Hepatocyte (in vitro differentiated cells): Measurements from ENCODE around the gene DHRS3. TPM values are rescaled to one million over a fixed set of nuclear protein-coding genes. Genes with fewer than 3 reads are reported as not detected.
A peak's percentile ranks its signal among the peaks of the same experiment; 100 is the strongest.

Source experiments
- DNase-seq: peaks from one replicate; pipeline ENCODE4 v3.0.0-alpha.2; 2016; ENCODE audit warnings: low spot score
- H2AFZ ChIP-seq: fragments of 200-600 bp; sonication (generic); 2 replicates; pipeline ENCODE4 v1.6.0; 2016; ENCODE audit warnings: antibody characterized with exemption, mild to moderate bottlenecking
- H3K27ac ChIP-seq: fragments of 200-600 bp; sonication (generic); 2 replicates; pipeline ENCODE4 v1.5.1; 2016; ENCODE audit warnings: mild to moderate bottlenecking
- H3K27me3 ChIP-seq: fragments of 200-600 bp; sonication (generic); 2 replicates; pipeline ENCODE4 v1.6.1; 2016
- H3K36me3 ChIP-seq: fragments of 200-600 bp; sonication (generic); replicated peaks from 2 replicates; pipeline ENCODE4 v1.5.1; 2016; ENCODE audit warnings: low read depth; ENCODE audit not compliant: insufficient read depth
- H3K4me1 ChIP-seq: fragments of 200-600 bp; sonication (generic); 2 replicates; pipeline ENCODE4 v1.5.1; 2016; ENCODE audit warnings: mild to moderate bottlenecking, moderate library complexity; ENCODE audit not compliant: insufficient read depth
- H3K4me2 ChIP-seq: fragments of 200-600 bp; sonication (generic); 2 replicates; pipeline ENCODE4 v1.6.0; 2016
- H3K4me3 ChIP-seq: fragments of 200-600 bp; sonication (generic); 2 replicates; pipeline ENCODE4 v1.5.1; 2016; ENCODE audit warnings: mild to moderate bottlenecking
- H3K79me2 ChIP-seq: fragments of 200-600 bp; sonication (generic); 2 replicates; pipeline ENCODE4 v1.6.0; 2017; ENCODE audit warnings: mild to moderate bottlenecking
- H3K9me2 ChIP-seq: fragments of 200-600 bp; sonication (generic); replicated peaks from 2 replicates; pipeline ENCODE4 v1.6.0; 2017; ENCODE audit warnings: mild to moderate bottlenecking; ENCODE audit not compliant: insufficient read depth
- H3K9me3 ChIP-seq: fragments of 200-600 bp; sonication (generic); 2 replicates; pipeline ENCODE4 v1.5.1; 2016; ENCODE audit warnings: low read depth, mild to moderate bottlenecking
- H4K20me1 ChIP-seq: fragments of 200-600 bp; sonication (generic); 2 replicates; pipeline ENCODE4 v1.6.0; 2016; ENCODE audit warnings: mild to moderate bottlenecking; ENCODE audit not compliant: insufficient read depth, poor library complexity, severe bottlenecking
- CTCF ChIP-seq: fragments of 200-600 bp; sonication (generic); IDR thresholded peaks from 2 replicates; pipeline ENCODE4 v1.5.1; 2016; ENCODE audit warnings: antibody characterized with exemption, mild to moderate bottlenecking; ENCODE audit not compliant: poor library complexity
- EZH2 ChIP-seq: fragments of 200-600 bp; sonication (generic); IDR thresholded peaks from 2 replicates; pipeline ENCODE4 v1.6.1; 2016; ENCODE audit warnings: antibody characterized with exemption, mild to moderate bottlenecking, borderline replicate concordance
- EZH2phosphoT487 ChIP-seq: fragments of 200-600 bp; sonication (generic); IDR thresholded peaks from one replicate; pipeline ENCODE4 v1.6.1; 2018; ENCODE audit warnings: antibody characterized with exemption, mild to moderate bottlenecking, low read depth, moderate library complexity; ENCODE audit not compliant: unreplicated experiment, severe bottlenecking
- WGBS: methylation state at CpG from one replicate; pipeline ENCODE4 v1.1.6; 2016; ENCODE audit warnings: low lambda C conversion rate; ENCODE audit errors: missing lambda C conversion rate; 5-methylcytosine and 5-hydroxymethylcytosine counted together
- polyA plus RNA-seq: library from polyadenylated mRNA; unstranded; fragments of >200 nt; fragmentation: Nextera tagmentation; extraction: Ambion mirVana; gene quantifications from 2 replicates; pipeline ENCODE4 v1.2.1, GENCODE V29; 2016
- total RNA-seq: library from RNA; depleted of rRNA; stranded (reverse); fragments of >200 nt; gene quantifications from 2 replicates; pipeline ENCODE4 v1.2.3, GENCODE V29; 2014

The DHRS3 gene
- total RNA-seq (98.9 and 103 TPM in 2 replicates), polyA plus RNA-seq (75.9 and 84.1 TPM in 2 replicates)

GRCh38 chr1:12617901-12618660 lies at the start of gene DHRS3:
Gene DHRS3, minus strand, starts transcription at chr1:12618210. Its CDS starts 862 bp downstream, at chr1:12617348.
- Histone ChIP-seq H3K27ac (peak within 1 kb of the TSS; percentile 97), H3K79me2 (peaks cover 41% of the 10 kb centered on the region), H3K9me2 (no peaks in the 10 kb centered on the region), H3K4me2 (peak within 1 kb of the TSS; percentile 85), H4K20me1 (peaks cover 7% of the 10 kb centered on the region), H3K27me3 (no peaks in the 10 kb centered on the region), H3K4me1 (peaks cover 49% of the 10 kb centered on the region), H3K9me3 (no peaks in the 10 kb centered on the region), H3K36me3 (no peaks in the 10 kb centered on the region), H2AFZ (peak within 1 kb of the TSS; percentile 33), H3K4me3 (peak within 1 kb of the TSS; percentile 62)
- under 1% methylated on average over 69 of the region's 69 CpGs for WGBS
- TF ChIP-seq CTCF, result no peak
- TF ChIP-seq EZH2, result no peak
- peak; percentile 91 for DNase-seq

DNA sequence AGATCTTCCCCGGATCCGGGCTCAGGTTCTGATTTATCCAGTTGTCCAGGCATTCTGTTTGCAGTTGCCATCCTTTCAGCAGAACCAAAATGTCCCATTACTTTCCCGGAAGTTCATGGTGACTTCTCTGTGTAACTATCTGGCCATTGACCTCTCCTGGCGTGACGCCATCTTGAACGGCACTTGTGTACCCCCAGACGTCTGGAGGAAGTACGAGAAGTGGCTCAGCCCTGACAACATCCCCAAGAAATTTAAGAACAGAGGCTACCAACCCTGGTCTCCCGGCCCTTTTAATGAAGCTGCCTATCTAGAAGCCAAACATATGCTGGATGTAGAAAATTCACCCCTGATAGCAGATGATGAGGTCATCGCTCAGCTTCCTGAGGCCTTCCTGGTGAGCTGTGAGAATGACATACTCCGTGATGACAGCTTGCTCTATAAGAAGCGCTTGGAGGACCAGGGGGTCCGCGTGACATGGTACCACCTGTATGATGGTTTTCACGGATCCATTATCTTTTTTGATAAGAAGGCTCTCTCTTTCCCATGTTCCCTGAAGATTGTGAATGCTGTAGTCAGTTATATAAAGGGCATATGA lies 48.2 kb upstream of the DHRS3 start:
- Histone ChIP-seq H3K9me3 (no peaks in the 10 kb centered on the region), H3K79me2 (no peaks in the 10 kb centered on the region), H4K20me1 (no peaks in the 10 kb centered on the region), H3K27me3 (no peaks in the 10 kb centered on the region), H3K4me2 (no peak overlapping the region), H3K9me2 (no peaks in the 10 kb centered on the region), H3K27ac (no peak overlapping the region), H3K4me3 (no peak overlapping the region), H2AFZ (no peak overlapping the region), H3K36me3 (no peaks in the 10 kb centered on the region), H3K4me1 (no peaks in the 10 kb centered on the region)
- TF ChIP-seq CTCF (no peak), EZH2phosphoT487 (no peak), EZH2 (no peak)
- 92% methylated on average over 15 of the region's 15 CpGs for WGBS
- DNase-seq, result no peak

- Histone ChIP-seq H3K27me3 (no peaks in the 10 kb centered on the region), H3K9me3 (no peaks in the 10 kb centered on the region), H4K20me1 (no peaks in the 10 kb centered on the region), H3K9me2 (no peaks in the 10 kb centered on the region), H3K4me2 (no peak overlapping the region), H2AFZ (no peak overlapping the region), H3K27ac (no peak overlapping the region), H3K4me3 (no peak overlapping the region), H3K36me3 (no peaks in the 10 kb centered on the region), H3K4me1 (no peaks in the 10 kb centered on the region), H3K79me2 (no peaks in the 10 kb centered on the region)
- WGBS, result 72% methylated on average over 4 of the region's 4 CpGs
- TF ChIP-seq EZH2phosphoT487 (no peak), EZH2 (no peak), CTCF (no peak)
- no peak for DNase-seq
These were observed 47.5 kb upstream of the DHRS3 start for GRCh38 chr1:12665511-12665910.
